Thymus (tissue), 11 donors: ENCODE results near the gene VSTM5. TPM values are rescaled to one million over a fixed set of nuclear protein-coding genes. Genes with fewer than 3 reads are reported as not detected.
"Not testable (repeated sequence)": the region's sequence is repeated elsewhere in the genome, so short reads cannot be mapped to it uniquely, and the experiment has no call there.

Experiments
- DNase-seq, 9 donors: peaks; one replicate each; pipeline ENCODE4 v3.0.0-alpha.2; 2013; ENCODE audit warnings: low spot score in 9 of 9, low read depth in 6 of 9, missing footprints in 1 of 9
- H3K27ac ChIP-seq, 2 donors: one replicate each; pipeline ENCODE4 v1.5.1; 2013; ENCODE audit warnings: control low read depth in 1 of 2, low read depth in 1 of 2, low read length in 1 of 2, mild to moderate bottlenecking in 1 of 2, moderate library complexity in 1 of 2
- H3K27me3 ChIP-seq, 2 donors: one replicate each; pipeline ENCODE4 v1.5.1; 2013; ENCODE audit warnings: low read length in 1 of 2; ENCODE audit not compliant: control insufficient read depth in 2 of 2, insufficient read depth in 1 of 2
- H3K36me3 ChIP-seq, 2 donors: one replicate each; pipeline ENCODE4 v1.5.1; 2013; ENCODE audit warnings: low read length in 1 of 2, mild to moderate bottlenecking in 1 of 2, moderate library complexity in 1 of 2; ENCODE audit not compliant: control insufficient read depth in 2 of 2, insufficient read depth in 2 of 2
- H3K4me1 ChIP-seq, 2 donors: one replicate each; pipeline ENCODE4 v1.5.1; 2013; ENCODE audit warnings: low read length in 2 of 2; ENCODE audit not compliant: control insufficient read depth in 2 of 2, insufficient read depth in 2 of 2
- H3K4me3 ChIP-seq, 2 donors: one replicate each; pipeline ENCODE4 v1.5.1; 2013; ENCODE audit warnings: low read length in 2 of 2, control low read depth in 1 of 2, mild to moderate bottlenecking in 1 of 2
- H3K9me3 ChIP-seq, 2 donors: one replicate each; pipeline ENCODE4 v1.5.1; 2013; ENCODE audit warnings: low read length in 1 of 2, mild to moderate bottlenecking in 1 of 2; ENCODE audit not compliant: control insufficient read depth in 2 of 2, insufficient read depth in 1 of 2
- WGBS: extraction: QIAGEN DNeasy Blood & Tissue Kit; methylation state at CpG from one replicate; pipeline ENCODE4 v1.1.7; 2013; 5-methylcytosine and 5-hydroxymethylcytosine counted together
- polyA plus RNA-seq: library from polyadenylated mRNA; stranded (reverse); fragments of 200-250 nt; gene quantifications from one replicate; pipeline ENCODE4 v1.2.3, GENCODE V29; 2013
- total RNA-seq: library from RNA; stranded (reverse); fragments of 120-200 nt; gene quantifications from one replicate; pipeline ENCODE4 v1.2.4, GENCODE V29; 2013
- donor health status: healthy.

Gene VSTM5
- total and polyA plus RNA-seq, 2 donors = 0.14 to 0.19 TPM

GRCh38 chr11:93868404-93868803 is 18.0 kb upstream of the VSTM5 start:
- not testable (repeated sequence) for H3K4me3 ChIP-seq, H3K4me1 ChIP-seq, DNase-seq, H3K9me3 ChIP-seq, H3K27me3 ChIP-seq, H3K36me3 ChIP-seq, H3K27ac ChIP-seq
- whole genome bisulfite sequencing = 90% methylated on average over 2 of the region's 2 CpGs

DNA sequence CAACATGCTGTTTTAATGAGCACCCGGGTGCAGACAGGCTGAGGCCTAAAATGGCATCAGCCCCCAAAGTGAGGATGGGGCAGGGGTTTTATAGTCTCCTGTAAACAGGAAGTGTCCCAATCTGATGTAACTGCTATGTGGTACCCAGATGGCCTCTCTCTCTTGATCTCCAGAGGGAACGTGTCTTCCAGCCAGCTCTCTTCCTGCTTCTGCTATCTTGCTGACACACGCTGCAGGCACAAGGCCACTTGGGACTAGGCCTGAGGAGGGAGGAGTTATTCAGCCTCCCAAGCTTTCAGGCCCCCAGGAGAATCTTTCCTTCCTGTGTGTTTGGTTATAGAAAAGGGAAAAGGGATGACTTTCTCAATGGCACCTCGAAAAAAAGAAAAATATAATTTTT is 11.4 kb upstream of the VSTM5 start:
- Histone ChIP-seq H3K4me3 (no peak overlapping the region), H3K9me3 (no peaks in the 10 kb centered on the region), H3K27me3 (no peaks in the 10 kb centered on the region), H3K36me3 (no peaks in the 10 kb centered on the region), H3K4me1 (no peaks in the 10 kb centered on the region), H3K27ac (no peak overlapping the region)
- DNase-seq = no peak
- 73% methylated on average over 4 of the region's 4 CpGs for WGBS

GRCh38 chr11:93858121-93858775 is 7.8 kb upstream of the VSTM5 start:
- no peaks in the 10 kb centered on the region for H3K4me1 ChIP-seq

GRCh38 chr11:93857413-93858120 is 7.1 kb upstream of the VSTM5 start:
- DNase-seq = no peak
- no peaks in the 10 kb centered on the region for H3K4me1 ChIP-seq
- H3K4me3 ChIP-seq = no peak overlapping the region
- WGBS = 94% methylated on average over 3 of the region's 3 CpGs
- no peaks in the 10 kb centered on the region for H3K36me3 ChIP-seq
- no peaks in the 10 kb centered on the region for H3K9me3 ChIP-seq
- H3K27ac ChIP-seq = no peak overlapping the region
- H3K27me3 ChIP-seq = no peaks in the 10 kb centered on the region

More at GRCh38 chr11:93858121-93858775, 7.8 kb upstream of the VSTM5 start:
- no peak for DNase-seq
- Histone ChIP-seq H3K9me3 (no peaks in the 10 kb centered on the region), H3K36me3 (no peaks in the 10 kb centered on the region), H3K4me3 (no peak overlapping the region), H3K27me3 (no peaks in the 10 kb centered on the region), H3K27ac (no peak overlapping the region)
- 58% methylated on average over 3 of the region's 3 CpGs for WGBS

GRCh38 chr11:93852242-93852641 is 1.8 kb upstream of the VSTM5 start:
- DNase-seq = no peak
- no peaks in the 10 kb centered on the region for H3K36me3 ChIP-seq
- 99% methylated on average over 5 of the region's 5 CpGs for WGBS

DNA sequence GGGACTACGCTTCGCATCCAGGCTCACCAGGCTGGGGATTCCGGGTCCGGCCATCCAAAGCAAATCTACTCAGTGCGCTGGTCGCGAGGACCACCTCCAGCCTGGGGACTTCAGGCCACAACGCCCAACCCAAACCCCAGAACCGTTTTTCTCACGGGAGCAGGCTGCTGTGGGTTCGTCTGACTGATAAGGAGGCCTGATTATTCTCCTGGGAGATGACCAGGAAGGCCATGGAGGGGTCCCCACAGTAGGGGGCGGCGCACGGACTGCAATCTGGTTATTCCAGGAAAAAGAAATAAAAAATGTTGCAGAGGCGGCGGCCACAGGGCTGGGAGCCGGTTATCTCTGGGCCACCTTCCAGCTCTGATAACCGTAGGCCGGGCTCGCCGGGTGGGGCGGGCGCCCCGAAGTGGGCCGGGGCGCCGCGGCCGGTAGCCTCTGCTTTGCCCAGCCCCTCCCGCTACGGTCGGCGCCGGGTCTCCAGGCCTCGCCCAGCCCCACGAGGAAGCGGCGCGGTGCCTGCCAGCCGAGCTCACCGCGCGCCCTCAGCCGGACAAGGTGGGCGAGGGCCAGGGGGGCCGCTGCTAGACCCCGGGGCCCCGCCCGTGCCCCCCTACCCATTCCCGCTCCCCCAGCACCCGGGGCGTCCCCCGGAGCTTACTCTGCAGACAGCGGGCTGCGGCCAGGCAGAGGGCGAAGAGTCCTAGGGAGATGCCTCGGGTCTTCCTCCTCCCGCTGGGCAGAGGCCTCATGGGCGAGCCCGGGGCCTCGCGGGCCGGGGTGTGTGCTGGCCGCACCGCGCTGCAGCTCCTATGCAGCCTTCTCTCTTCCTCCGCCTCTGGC is 446 bp downstream of the VSTM5 start:
- Histone ChIP-seq H3K9me3 (no peaks in the 10 kb centered on the region), H3K27ac (no peak overlapping the region), H3K4me3 (peak overlapping the region in 1 of 2 donors; percentile 24), H3K4me1 (no peaks in the 10 kb centered on the region), H3K36me3 (no peaks in the 10 kb centered on the region), H3K27me3 (peaks cover 5 to 36% of the 10 kb centered on the region in 2 donors)
- 16% methylated on average over 67 of the region's 67 CpGs for WGBS
- no peak for DNase-seq

More at GRCh38 chr11:93852242-93852641, 1.8 kb upstream of the VSTM5 start:
- Histone ChIP-seq H3K27ac (no peak overlapping the region), H3K4me1 (no peaks in the 10 kb centered on the region), H3K27me3 (peaks cover 5 to 36% of the 10 kb centered on the region in 2 donors), H3K9me3 (no peaks in the 10 kb centered on the region), H3K4me3 (no peak overlapping the region)

- no peak overlapping the region for H3K4me3 ChIP-seq
- peaks cover 5 to 36% of the 10 kb centered on the region in 2 donors for H3K27me3 ChIP-seq
- H3K4me1 ChIP-seq = no peaks in the 10 kb centered on the region
- H3K27ac ChIP-seq = no peak overlapping the region
- WGBS = 96% methylated on average over 5 of the region's 5 CpGs
- H3K36me3 ChIP-seq = no peaks in the 10 kb centered on the region
- DNase-seq = no peak
- H3K9me3 ChIP-seq = no peaks in the 10 kb centered on the region
Observed at GRCh38 chr11:93849201-93849600, 1.2 kb downstream of the VSTM5 start.

- Histone ChIP-seq H3K36me3 (no peaks in the 10 kb centered on the region), H3K27me3 (peaks cover 5 to 32% of the 10 kb centered on the region in 2 donors), H3K4me1 (no peaks in the 10 kb centered on the region), H3K27ac (no peak overlapping the region), H3K9me3 (no peaks in the 10 kb centered on the region), H3K4me3 (no peak overlapping the region)
- no peak for DNase-seq
- 92% methylated on average over 2 of the region's 2 CpGs for WGBS
Observed at GRCh38 chr11:93846411-93846810, 4.0 kb downstream of the VSTM5 start.
